GM19324 (cell line): ENCODE results near the gene NFATC3.

Experiments
- ATAC-seq: cut with Tn5 transposase; IDR thresholded peaks from one replicate; pipeline ENCODE4 v1.9.1; 2021; ENCODE audit warnings: mild to moderate bottlenecking, moderate library complexity; ENCODE audit not compliant: unreplicated experiment, low FRiP score

NFATC3 gene

DNA sequence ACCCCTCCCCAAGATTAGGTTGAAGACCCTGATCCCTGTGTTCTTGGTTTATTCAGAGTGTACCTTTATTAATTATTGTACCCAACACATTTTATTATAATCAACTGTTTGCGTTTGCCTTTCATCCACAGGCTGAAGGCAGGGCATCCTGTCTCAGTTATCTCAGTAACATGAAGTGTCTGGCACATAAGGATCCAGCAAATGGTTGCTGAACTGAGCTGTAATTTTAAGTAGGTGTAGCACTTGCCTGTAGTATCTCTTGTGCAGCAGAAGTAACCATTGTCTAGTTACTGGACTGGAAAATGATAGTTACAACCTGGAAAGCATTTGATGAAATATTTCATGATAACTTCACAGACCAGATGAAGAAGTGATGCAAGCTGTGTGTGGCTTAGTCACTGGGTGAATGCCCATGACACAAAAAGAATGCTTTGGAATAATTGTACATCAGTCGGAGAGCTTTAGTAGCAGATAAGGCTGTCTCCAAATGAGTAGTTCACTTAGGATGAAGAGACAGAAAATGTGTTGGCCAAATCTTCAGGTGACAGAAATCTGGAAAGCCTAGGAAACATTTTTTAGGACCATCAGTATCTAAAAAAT is 94.1 kb downstream of the NFATC3 start:
- no peak for ATAC-seq

DNA sequence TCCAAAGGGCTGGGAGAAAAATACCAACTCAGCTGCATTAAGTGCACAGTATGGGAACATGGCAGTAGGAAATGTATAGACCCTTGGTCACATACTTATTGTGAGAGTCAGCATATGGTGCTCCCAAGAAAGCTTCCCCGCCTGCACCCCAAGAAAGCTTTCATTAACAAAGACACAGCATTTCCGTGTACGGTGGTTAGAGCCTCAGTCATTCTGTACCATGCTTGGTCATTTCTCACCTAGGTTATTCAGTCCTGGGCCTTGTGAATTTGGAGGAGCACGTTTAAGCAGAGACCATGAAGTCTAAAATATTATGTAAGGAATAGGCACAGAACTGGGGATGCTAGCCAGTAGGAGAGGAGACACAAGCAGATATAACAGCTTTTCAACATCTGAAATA is 94.7 kb downstream of the NFATC3 start:
- no peak for ATAC-seq

DNA sequence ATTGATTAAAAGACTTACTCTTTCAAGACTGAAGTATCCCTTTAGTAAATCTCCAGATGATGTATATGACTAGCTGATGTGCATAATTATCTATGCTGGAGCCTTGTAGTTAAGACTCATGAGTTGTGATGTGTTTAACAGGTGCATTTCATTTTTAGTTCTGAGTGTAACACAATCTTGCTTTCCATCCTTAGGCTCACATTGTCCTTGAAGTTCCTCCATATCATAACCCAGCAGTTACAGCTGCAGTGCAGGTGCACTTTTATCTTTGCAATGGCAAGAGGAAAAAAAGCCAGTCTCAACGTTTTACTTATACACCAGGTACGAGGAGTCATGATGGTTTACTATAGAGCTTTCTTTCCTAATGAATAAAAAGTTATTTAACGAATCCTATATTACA is 97.9 kb downstream of the NFATC3 start:
- ATAC-seq: no peak

DNA sequence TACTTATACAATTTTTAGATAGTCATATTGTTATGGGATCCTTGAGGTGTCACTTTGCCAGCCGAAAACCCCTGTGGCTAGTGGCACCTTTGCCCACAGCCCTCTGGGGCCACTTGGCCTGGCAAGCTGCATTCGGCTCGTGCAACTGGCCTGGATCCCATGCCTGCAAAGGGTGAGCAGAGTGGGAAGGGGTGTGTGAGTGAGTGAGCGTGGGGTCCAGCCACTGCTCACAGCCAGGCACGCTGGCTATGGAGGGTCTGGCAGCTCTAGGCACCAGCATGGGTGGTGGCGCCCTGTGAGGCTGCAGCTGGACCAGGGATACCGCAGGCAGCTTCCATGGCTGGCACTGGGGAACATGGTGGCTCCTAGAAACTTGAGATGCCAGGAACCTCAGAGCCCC is 101.7 kb downstream of the NFATC3 start:
- ATAC-seq: no peak

DNA sequence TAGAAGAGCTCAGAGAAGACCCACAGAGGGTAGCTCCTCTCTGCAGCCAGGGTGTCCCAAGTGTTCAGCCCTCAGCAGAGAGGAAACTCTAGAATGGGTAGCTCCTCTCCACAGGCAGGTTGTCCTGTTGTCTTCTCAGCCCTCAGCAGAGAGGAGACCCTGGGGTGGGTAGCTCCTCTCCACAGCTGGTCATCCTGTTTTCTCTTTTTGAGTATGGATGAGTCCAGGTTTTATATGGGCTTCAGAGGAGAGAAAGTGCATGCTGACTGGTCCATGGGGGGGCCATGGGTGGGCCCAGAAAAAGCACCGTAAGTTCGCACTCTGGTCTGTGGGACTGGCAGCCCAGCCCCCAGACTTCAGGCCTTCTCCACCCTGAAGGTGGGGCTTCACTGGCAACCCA is 102.3 kb downstream of the NFATC3 start:
- ATAC-seq: no peak

DNA sequence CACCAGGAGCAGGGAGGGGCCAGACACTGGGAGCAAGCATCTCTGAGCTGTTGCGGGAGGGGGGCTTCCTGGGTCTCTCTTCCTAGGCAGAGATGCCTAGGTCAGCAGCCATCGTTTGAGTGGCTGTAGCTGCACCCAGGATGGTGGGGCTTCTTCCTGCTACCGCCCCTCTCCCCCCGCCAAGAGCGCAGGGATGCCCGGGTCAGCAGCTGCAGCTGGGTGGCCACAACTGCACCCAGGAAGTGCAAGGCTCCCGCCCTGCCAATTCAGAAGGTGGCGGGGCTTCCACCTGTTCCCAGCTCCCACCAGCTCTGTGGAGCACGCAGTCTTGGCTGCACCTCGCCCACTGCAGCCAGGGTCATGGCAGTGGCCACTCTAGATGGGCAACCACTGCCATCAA is 103.0 kb downstream of the NFATC3 start:
- ATAC-seq: no peak

DNA sequence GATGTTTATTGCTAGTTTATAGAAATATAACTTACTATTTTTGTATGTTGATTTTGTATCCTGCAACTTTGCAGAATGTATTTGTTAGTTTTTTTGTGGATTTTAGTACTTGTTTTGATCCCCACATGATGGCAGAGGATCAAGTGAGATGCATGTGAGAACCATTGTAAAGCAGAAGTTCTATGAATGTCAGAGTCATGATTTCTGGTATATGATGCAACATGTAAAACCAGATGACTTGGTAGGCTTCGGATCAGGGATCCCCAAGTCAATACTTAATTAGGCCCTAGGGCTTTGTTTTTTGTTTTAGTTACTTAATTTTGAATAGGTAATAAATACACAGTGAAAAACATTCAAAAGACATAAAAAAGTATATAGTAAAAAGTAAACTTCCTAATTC is 104.9 kb downstream of the NFATC3 start:
- no peak for ATAC-seq

DNA sequence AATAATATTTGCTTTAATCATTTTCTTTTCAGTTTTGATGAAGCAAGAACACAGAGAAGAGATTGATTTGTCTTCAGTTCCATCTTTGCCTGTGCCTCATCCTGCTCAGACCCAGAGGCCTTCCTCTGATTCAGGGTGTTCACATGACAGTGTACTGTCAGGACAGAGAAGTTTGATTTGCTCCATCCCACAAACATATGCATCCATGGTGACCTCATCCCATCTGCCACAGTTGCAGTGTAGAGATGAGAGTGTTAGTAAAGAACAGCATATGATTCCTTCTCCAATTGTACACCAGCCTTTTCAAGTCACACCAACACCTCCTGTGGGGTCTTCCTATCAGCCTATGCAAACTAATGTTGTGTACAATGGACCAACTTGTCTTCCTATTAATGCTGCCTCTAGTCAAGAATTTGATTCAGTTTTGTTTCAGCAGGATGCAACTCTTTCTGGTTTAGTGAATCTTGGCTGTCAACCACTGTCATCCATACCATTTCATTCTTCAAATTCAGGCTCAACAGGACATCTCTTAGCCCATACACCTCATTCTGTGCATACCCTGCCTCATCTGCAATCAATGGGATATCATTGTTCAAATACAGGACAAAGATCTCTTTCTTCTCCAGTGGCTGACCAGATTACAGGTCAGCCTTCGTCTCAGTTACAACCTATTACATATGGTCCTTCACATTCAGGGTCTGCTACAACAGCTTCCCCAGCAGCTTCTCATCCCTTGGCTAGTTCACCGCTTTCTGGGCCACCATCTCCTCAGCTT is 105.8 kb downstream of the NFATC3 start:
- no peak for ATAC-seq

DNA sequence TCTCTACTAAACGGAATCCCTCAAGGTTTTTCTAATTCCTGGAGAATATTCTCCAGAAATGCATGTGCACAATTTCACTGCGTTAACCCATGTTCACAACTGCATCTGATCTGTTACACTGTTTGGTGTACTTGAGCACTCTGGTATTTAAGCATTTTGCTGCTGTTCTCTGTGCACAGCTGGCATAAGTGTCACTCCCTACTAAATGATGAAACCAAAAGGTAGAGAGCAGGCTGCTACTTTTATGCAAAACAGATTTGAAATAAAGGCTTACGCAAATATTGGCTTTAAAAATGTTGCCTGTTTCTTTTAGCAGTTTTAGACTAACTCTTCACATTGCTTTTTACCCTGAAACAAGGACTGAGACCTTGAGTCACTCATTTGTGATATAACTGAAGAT is 109.1 kb downstream of the NFATC3 start:
- ATAC-seq: no peak

DNA sequence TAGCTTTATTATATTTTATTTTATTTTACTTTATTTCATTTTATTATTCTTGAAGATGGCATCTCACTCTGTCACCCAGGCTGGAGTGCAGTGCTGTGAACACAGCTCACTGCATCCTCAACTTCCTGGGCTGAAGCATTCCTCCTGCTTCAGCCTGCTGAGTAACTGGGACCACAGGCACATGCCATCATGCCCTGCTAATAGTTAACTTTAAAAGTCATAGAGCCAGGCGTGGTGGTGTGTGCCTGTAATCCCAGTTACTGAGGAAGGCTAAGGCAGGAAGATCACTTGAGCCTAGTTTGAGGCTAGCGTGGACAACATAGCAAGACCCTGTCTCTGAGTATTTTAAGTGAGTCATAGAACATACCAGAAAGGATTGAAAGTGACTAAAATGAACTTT is 112.1 kb downstream of the NFATC3 start:
- ATAC-seq: no peak

DNA sequence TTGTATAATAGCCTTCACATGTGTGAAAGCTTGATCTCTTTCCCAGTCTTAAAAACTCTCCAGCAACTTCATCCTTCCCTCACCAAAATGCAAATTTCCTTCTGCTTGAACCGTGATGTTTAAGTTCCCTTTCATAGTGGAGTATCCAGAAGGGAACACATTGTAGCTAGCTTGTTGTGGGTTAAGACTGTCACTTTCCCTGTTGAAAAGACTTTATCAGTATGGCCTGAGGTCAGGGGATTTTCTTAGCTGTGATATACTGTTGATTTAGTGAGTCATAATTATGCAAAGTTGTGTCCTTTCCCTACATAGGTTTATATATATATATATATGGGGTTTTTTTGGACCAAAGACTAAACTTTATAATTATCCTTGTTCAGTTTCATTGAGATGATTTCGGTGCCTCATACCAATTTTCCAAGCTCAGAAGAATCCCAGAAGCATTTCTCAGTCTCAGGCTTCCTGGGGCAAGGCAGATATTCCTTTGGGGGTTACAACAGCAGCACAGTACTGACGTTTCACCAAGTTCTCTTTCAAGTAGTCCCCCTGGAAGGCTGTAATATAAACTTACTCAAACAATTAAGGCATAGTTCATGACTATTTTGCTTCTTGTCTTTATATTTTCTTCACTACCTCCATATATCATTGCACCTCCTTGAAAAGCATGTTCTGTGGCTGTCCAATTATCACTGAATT is 115.1 kb downstream of the NFATC3 start:
- no peak for ATAC-seq

DNA sequence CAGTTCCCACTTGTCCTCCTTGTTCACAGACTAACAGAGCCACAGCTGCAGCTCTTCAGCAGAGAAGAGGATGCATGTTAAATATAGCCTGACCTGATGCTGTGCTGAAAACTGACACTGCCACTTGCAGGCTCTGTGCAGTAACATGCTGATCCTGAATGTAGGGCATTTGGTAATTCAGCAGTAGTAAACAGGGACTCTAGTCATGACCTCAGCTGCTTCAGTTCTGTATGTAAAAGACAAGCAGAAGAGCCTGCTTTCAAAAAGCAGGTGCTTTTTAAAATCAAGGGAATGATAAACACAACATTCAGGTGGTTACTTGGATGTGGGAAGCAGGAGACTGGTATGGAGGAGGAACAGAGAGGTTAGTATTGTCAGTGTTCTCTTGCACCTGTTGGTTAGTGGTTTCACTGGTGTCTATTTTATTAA is 116.9 kb downstream of the NFATC3 start:
- no peak for ATAC-seq

DNA sequence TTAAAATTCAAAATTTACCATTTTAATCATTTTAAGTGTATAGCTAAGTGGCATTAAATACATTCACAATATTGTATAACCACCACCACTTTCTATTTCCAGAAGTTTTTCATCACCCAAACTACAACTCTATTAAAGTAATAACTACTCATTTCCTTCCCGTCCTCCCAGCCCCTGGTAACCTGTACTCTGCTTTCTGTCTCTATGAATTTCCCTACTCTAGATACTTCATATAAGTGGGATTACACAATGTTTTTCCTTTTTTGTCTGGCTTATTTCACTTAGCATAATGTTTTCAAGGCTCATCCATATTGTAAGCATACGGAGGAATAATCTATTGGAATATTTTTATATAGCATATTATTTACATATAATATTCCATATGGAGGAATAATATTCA is 121.1 kb downstream of the NFATC3 start:
- no peak for ATAC-seq

DNA sequence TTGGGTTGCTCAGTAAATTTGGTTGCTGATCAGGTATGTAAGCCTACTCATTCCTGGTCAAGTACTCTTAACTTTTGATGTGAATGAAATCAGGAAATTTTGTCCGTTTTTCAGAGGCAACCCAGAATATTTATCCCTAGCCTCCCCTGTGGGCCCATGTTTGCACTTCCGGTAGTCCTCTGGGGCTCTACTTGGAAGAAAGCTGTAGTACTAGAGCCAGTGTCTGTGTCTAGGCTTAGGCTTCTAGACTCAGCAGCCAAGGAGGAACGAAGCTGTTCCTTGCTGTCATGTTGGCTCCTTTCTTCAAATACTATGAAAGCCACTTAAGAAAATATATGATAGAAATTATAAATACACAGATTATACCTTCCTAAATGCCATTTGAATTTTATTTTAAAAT is 129.6 kb downstream of the NFATC3 start:
- ATAC-seq: no peak

DNA sequence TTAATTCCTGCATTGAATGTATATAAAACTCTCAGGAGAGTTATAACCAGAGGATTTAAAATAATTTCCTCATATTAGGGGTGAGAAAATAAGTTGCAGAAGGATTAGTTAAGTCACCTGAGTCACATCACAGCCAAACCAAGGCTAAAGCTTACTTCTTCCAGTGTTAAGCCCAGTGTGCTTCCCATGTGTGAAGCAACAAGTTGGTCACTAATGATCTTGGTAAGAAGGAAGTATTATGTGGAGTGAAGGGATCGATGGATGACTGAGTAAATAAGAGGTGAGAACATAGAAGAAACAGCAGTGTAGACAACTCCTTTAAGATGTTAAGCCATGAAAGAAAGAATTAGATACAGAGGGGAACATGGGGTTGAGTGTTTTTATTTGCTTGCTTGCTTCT is 130.1 kb downstream of the NFATC3 start:
- no peak for ATAC-seq

DNA sequence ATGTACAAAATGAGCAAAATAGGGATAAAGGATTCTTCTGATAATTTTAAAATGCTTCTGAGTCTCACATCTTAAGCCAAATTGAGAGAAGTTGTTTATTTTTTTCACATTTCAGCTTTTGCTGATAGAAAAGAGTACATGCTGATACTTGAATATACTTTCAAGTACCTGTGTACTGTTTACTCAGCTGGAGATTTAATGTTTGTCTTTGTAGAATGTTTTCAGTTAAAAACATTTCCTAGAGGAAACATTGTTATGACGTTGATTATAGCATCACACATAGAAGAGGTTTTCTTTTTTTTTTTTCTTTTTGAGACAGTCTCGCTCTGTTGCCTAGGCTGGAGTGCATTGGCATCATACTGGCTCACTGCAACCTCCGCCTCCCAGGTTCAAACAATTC is 131.1 kb downstream of the NFATC3 start:
- ATAC-seq: no peak

DNA sequence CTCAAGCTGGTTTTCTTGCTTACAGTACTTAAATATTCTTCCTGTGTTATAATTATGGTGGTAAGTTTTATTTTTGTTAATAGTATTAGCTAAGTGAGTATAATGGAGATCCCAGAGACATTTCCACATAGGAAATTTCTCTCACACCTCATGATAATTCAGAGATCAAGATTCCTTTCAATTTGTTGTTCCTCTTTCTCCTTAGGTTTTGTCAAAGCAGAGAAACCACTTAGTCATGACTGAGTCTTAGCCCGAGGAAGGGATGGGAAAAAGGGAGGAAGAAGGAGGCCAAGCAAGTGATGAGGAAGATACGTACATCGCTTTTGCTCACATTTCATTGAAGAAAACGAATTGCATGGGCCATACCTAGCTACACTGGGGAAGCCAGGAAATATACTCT is 132.3 kb downstream of the NFATC3 start:
- ATAC-seq: no peak

DNA sequence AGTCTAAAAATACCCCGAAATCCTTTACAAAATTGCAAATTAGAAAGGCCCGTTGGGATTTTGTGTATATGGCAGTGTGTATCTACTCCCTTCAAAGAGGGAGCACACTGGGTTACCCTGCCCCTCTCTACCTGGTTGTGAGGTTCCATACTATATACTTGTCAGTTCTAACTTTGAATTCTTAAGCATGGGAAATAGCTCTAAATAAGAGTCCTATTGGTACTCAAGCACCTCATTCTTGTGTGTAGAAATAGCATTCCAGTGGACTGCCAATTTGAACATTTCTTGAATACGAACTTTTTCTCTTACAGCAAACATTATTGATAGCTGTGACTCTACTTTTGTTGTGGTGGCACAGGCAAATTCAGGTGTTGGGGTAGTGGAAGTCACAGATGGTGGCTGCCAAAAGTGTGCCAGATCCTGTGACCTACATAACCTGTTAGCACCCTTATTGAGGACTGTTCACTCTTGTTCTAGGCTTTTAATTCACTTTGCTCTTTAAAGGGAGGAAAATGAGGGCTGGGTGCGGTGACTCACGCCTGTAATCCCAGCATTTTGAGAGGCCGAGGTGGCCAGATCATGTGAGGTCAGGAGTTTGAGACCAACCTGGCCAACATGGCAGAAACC is 134.7 kb downstream of the NFATC3 start:
- ATAC-seq: no peak

DNA sequence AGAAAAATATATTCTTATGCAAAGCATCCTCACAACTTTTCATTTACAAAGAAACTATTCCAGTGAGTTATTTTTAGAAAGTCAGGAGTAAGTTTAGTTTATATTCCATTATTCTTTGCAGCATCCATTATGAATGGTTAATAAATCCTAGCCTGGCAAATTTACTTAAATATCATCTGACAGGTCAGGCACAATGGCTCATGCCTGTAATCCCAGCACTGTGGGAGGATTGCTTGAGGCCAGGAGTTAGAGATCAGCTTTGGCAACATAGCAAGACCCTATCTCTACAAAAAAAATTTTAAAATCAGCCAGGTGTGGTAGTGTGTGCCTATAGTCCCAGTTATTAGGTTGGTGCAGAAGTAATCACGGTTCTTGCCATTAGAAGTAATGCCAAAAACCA is 137.9 kb downstream of the NFATC3 start:
- ATAC-seq: no peak

DNA sequence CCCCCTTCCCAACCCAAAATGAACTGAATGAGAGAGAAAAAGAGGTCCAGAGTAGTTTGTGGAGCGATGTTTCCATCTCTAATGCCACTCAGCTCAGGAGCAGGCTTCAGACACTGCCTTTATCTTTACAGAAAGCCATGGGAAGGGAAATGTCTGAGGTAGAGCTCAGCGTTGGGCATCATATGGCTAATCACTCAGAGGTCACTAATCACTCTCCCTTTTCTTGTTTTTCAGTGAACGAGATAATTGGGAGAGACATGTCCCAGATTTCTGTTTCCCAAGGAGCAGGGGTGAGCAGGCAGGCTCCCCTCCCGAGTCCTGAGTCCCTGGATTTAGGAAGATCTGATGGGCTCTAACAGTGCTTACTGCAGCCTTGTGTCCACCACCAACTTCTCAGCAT is 140.9 kb downstream of the NFATC3 start:
- ATAC-seq: no peak

DNA sequence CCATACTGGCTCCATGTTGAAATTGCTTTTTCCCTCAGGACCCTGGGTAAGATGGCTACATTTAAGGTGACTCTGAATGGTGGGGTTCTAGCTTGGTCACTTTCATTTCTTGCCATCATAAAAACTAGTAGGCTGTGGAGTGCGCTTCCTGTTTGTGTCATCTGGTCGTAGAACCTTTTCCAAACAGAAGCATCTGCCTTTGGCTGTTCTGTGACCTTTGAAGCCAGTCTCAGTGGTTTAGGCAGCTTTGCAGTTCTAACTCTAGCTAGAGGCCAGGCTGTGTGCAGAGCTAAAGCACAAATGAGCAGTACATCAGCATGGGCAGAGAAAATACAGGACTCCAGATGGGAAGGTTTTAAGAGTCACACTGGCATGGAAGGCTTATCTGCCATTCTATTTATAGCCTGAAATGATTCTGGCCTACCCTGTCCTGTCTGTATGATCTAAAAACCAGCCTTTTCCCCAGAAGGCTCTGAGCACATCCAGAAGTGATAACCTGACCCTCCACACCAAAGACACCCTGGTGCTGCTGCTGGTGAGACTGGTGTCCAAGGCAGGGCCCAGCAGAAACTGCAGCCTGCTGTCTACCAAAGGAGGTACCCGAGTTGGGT is 142.1 kb downstream of the NFATC3 start:
- ATAC-seq: no peak
